Measurements from ENCODE around the gene RTTN. TPM values are rescaled to one million over a fixed set of nuclear protein-coding genes. Genes with fewer than 3 reads are reported as not detected.

Gene RTTN
- total RNA-seq, 2 donors from 2014 or later, result 6.5 to 16.7 TPM

DNA sequence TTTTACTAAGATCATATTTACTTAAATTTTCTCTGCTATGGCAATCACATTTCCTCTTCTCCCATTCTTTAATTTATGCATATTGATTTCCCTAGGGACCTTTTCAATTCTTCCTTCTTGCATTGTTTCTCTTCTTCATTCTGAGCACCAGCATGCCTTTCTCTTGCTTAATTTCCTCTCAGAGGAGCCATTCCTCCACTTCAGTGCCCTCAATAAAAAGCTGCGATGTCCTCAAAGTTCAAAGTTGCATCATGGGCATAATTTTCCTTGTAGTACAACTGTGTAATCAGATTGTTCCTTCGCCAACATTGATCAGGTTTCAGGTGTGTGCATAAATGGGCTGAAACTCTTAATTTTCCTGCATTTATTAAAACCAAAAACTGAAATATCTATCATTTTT is 236.0 kb downstream of the RTTN start:
- Histone ChIP-seq H3K27ac (no peak overlapping the region), H3K36me3 (no peaks in the 10 kb centered on the region), H3K27me3 (no peaks in the 10 kb centered on the region), H3K9me3 (no peaks in the 10 kb centered on the region), H3K4me3 (no peak overlapping the region), H3K9ac (ENCODE audit: low read depth in 2 of 2, low read length in 2 of 2) (no peak overlapping the region), H3K4me1 (no peaks in the 10 kb centered on the region)
- intact Hi-C loops (cut with DNase I), result no loop called here
- TF ChIP-seq, protein P1, sequence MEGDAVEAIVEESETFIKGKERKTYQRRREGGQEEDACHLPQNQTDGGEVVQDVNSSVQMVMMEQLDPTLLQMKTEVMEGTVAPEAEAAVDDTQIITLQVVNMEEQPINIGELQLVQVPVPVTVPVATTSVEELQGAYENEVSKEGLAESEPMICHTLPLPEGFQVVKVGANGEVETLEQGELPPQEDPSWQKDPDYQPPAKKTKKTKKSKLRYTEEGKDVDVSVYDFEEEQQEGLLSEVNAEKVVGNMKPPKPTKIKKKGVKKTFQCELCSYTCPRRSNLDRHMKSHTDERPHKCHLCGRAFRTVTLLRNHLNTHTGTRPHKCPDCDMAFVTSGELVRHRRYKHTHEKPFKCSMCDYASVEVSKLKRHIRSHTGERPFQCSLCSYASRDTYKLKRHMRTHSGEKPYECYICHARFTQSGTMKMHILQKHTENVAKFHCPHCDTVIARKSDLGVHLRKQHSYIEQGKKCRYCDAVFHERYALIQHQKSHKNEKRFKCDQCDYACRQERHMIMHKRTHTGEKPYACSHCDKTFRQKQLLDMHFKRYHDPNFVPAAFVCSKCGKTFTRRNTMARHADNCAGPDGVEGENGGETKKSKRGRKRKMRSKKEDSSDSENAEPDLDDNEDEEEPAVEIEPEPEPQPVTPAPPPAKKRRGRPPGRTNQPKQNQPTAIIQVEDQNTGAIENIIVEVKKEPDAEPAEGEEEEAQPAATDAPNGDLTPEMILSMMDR (IDR thresholded peaks at IDR 0.05), result no peak
- DNase-seq, result no peak

DNA sequence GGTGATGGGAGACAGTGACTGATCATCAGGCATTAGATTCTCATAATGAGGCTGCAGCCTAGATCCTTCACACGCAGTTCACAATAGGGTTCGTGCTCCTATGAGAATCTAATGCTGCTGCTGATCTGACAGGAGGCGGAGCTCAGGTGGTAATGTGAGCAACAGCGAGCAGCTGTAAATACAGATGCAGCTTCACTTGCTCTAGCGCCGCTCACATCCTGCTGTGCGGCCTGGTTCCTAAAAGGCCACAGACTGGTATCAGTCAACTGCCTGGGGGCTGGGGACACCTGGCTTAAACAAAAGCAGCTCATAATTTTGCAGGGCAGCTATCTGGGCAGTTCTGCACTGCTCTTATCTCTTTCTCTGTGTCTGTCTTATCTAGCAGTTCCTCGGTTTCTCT is 237.4 kb downstream of the RTTN start:
- TF ChIP-seq, protein P1 (IDR thresholded peaks at IDR 0.05), result no peak
- intact Hi-C loops (cut with DNase I), result no loop called here
- Histone ChIP-seq H3K36me3 (no peaks in the 10 kb centered on the region), H3K27ac (no peak overlapping the region), H3K27me3 (no peaks in the 10 kb centered on the region), H3K4me3 (no peak overlapping the region), H3K9me3 (no peaks in the 10 kb centered on the region), H3K9ac (ENCODE audit: low read depth in 2 of 2, low read length in 2 of 2) (no peak overlapping the region), H3K4me1 (no peaks in the 10 kb centered on the region)
- no peak for DNase-seq

DNA sequence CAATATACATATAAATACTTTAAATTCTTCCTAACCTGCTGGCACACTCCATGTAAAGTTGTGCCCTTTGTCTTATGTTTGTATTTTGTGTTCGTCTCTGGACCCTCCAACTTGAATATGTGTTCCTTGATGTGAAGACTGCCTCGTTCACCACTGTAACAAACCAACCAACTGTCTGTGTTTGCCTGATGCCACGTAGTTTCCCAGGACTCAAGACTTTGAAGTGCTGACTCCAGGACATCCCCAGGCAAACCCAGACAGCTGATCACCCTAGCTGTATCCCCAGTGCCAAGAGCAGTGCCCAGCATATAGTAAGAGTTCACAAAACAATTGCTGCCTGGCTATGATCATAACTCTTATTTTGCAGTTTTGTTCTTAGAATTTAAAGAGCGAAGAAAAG is 242.3 kb downstream of the RTTN start:
- no peak for DNase-seq
- Histone ChIP-seq H3K36me3 (no peaks in the 10 kb centered on the region), H3K9me3 (no peaks in the 10 kb centered on the region), H3K9ac (ENCODE audit: low read depth in 2 of 2, low read length in 2 of 2) (no peak overlapping the region), H3K4me1 (no peaks in the 10 kb centered on the region), H3K4me3 (no peak overlapping the region), H3K27ac (no peak overlapping the region), H3K27me3 (no peaks in the 10 kb centered on the region)
- TF ChIP-seq, protein P1 (IDR thresholded peaks at IDR 0.05), result no peak
- intact Hi-C loops (cut with DNase I), result no loop called here

DNA sequence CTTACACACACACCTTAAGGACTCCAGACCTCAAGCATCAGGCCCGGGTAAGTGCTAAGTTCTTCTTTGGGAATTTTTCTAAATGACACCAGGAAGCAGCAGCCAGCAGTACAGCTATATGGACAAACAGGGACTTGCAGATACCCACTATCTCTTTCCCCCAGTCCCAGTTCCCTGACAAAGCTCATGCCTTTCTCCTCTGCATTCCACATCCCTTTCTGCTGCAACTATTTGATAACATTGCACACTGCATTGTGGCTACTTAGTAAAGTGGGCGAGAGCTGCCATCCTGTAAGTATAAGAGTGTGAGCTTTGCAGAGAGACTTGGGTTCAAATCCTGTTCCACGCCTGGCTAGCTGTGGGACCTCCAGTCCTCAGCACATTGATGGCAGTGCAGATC is 243.8 kb downstream of the RTTN start:
- Histone ChIP-seq H3K36me3 (no peaks in the 10 kb centered on the region), H3K9ac (ENCODE audit: low read depth in 2 of 2, low read length in 2 of 2) (no peak overlapping the region), H3K4me1 (no peaks in the 10 kb centered on the region), H3K4me3 (no peak overlapping the region), H3K9me3 (no peaks in the 10 kb centered on the region), H3K27ac (no peak overlapping the region), H3K27me3 (no peaks in the 10 kb centered on the region)
- intact Hi-C loops (cut with DNase I), result no loop called here
- DNase-seq, result no peak
- TF ChIP-seq, protein P1 (IDR thresholded peaks at IDR 0.05), result no peak

DNA sequence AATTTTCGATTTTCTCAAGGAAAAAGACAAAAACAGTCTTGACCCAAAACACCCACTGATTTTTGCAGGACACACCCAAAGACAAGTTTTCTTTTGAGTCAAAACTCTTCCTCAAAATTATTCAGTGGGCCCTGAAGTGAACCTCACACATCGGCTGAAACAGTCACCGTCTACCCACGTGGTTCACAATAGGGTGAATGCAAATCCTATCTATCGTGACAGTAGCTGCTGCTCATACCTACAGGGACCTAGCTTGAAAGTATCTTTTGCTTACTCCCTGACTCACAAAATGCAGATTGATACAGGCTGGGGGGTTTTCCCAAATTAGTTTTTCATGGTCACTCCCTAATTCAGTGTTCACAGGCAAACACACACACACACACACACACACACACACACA is 247.1 kb downstream of the RTTN start:
- Histone ChIP-seq H3K4me1 (no peaks in the 10 kb centered on the region), H3K36me3 (no peaks in the 10 kb centered on the region), H3K9ac (ENCODE audit: low read depth in 2 of 2, low read length in 2 of 2) (no peak overlapping the region), H3K9me3 (no peaks in the 10 kb centered on the region), H3K4me3 (no peak overlapping the region), H3K27me3 (no peaks in the 10 kb centered on the region), H3K27ac (no peak overlapping the region)
- DNase-seq, result no peak
- intact Hi-C loops (cut with DNase I), result no loop called here
- TF ChIP-seq, protein P1 (IDR thresholded peaks at IDR 0.05), result no peak

DNA sequence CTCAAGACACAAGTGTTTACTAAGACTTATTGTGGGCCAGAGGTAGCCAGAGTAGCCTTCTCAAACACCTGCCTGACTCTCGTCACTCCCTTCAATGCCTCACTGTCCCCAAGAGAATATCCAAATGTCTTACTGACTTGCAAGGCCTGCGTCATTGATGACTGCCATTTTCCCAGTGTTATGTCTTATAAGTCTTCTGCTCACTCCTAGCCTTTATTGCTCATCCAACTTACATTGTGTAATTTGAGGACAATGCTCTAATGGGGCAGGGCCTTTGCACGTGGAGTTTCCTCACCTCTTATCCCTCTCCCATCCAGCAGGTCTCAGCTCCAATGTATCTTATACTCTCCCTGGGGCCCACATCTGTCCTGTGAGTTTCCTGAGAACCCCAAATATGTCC is 247.7 kb downstream of the RTTN start:
- Histone ChIP-seq H3K36me3 (no peaks in the 10 kb centered on the region), H3K9me3 (no peaks in the 10 kb centered on the region), H3K4me1 (no peaks in the 10 kb centered on the region), H3K4me3 (no peak overlapping the region), H3K9ac (ENCODE audit: low read depth in 2 of 2, low read length in 2 of 2) (no peak overlapping the region), H3K27ac (no peak overlapping the region), H3K27me3 (no peaks in the 10 kb centered on the region)
- intact Hi-C loops (cut with DNase I), result no loop called here
- no peak for DNase-seq
- TF ChIP-seq, protein P1 (IDR thresholded peaks at IDR 0.05), result no peak
